ENCODE results near the gene TLR8.

Gene TLR8

DNA sequence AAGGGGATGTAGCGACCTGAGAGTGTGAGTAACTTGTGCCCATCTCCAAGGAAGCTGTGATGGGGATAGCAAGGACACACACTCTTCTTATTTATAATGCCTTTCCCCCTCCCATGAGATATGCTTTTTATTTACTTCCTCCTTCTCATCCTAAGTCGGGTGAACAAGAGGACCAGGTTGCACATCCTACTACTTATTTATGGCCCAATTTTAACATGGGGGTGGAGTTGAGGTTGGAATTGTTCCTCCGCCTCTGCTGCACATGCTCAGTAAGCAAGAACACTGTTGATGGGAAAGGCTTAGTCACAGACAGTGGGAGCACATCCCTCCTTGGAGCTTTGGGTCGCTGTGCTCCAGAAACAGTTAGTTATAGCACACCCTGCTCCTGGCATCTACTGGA is 15.2 kb upstream of the TLR8 start:
- H3F3A ChIP-seq (ENCODE audit: control insufficient read depth, insufficient read depth), result peaks cover 3% of the 10 kb centered on the region; the same call in 1 of the 2 replicates
- H3K9me2 ChIP-seq (replicated peaks; ENCODE audit: control insufficient read depth, low read length), result no peaks in the 10 kb centered on the region
- peaks cover 51% of the 10 kb centered on the region for H3K4me1 ChIP-seq (ENCODE audit: control insufficient read depth, low read length)
- peak overlapping the region; percentile 84 for H3K27ac ChIP-seq (ENCODE audit: low read depth, low read length)
- peak overlapping the region; percentile 67 for H3K4me2 ChIP-seq (ENCODE audit: low read length)
- no peak for TF ChIP-seq EZH2phosphoT487 (IDR thresholded peaks at IDR 0.05; ENCODE audit: borderline replicate concordance, low read length)
- TF ChIP-seq, protein P1, sequence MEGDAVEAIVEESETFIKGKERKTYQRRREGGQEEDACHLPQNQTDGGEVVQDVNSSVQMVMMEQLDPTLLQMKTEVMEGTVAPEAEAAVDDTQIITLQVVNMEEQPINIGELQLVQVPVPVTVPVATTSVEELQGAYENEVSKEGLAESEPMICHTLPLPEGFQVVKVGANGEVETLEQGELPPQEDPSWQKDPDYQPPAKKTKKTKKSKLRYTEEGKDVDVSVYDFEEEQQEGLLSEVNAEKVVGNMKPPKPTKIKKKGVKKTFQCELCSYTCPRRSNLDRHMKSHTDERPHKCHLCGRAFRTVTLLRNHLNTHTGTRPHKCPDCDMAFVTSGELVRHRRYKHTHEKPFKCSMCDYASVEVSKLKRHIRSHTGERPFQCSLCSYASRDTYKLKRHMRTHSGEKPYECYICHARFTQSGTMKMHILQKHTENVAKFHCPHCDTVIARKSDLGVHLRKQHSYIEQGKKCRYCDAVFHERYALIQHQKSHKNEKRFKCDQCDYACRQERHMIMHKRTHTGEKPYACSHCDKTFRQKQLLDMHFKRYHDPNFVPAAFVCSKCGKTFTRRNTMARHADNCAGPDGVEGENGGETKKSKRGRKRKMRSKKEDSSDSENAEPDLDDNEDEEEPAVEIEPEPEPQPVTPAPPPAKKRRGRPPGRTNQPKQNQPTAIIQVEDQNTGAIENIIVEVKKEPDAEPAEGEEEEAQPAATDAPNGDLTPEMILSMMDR (IDR thresholded peaks at IDR 0.05; ENCODE audit: low read depth, low read length, poor library complexity, severe bottlenecking), result no peak
- no peaks in the 10 kb centered on the region for H3K27me3 ChIP-seq (ENCODE audit: control insufficient read depth, low read length)
- H4K20me1 ChIP-seq (ENCODE audit: control insufficient read depth, insufficient read depth, low read depth, low read length), result no peaks in the 10 kb centered on the region
- H3K36me3 ChIP-seq (ENCODE audit: control insufficient read depth, low read length), result peaks cover 11% of the 10 kb centered on the region
- no peaks in the 10 kb centered on the region for H3K9me3 ChIP-seq (ENCODE audit: control insufficient read depth, insufficient read depth, low read length)
- no peaks in the 10 kb centered on the region for H3K79me2 ChIP-seq (ENCODE audit: control insufficient read depth, low read length)
- peak overlapping the region; percentile 59 for H3K4me3 ChIP-seq (ENCODE audit: low read length)

DNA sequence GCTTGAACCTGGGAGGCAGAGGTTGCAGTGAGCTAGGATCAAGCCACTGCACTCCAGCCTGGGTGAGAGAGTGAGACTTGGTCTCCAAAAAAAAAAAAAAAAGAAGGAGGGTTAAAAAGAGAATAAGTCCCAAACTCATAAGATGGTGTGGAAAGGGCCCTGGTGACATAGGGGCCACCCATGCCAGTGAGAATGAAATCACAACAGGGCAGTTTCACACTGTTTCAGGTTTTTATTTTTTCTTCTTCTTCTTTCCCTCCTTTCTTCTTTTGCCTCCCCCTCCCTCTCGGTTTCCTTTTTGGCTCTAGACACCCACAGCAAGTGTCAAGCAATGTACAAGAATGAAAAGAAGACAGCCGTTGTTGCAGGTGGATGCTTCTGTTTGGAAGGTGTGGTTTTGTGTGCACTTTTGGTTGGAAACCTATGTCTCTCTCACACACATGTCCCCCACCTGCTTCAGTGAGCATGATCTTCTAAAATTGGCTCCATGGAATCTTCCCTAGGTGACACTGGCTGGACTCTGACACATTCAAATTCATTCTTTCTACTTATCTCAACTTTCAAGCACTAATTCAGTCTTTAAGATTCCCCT is 14.4 kb upstream of the TLR8 start:
- H3F3A ChIP-seq (ENCODE audit: control insufficient read depth, insufficient read depth), result peaks cover 3% of the 10 kb centered on the region; the same call in 1 of the 2 replicates

DNA sequence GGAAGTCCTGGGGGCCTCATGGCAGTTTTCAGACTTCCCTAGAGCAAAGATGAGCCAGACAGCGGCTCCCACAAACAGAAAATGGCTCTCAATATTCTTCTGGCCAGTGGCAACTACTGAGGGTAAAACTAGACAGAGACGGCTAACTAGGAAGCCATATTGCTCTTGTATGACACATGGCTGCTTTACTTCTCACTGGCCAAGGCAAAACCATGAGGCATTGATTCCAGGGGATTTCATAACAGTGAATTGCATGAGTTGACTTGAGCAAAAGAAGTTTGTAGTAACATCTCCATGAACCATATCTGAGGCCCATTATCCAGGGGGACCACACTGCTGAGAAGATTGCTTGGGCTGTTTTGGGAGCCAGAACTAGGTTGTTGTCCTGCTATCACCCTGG is 13.7 kb upstream of the TLR8 start:
- peaks cover 51% of the 10 kb centered on the region for H3K4me1 ChIP-seq (ENCODE audit: control insufficient read depth, low read length)
- H3K27ac ChIP-seq (ENCODE audit: low read depth, low read length), result peak overlapping the region; percentile 84
- H3K9me2 ChIP-seq (replicated peaks; ENCODE audit: control insufficient read depth, low read length), result no peaks in the 10 kb centered on the region
- TF ChIP-seq, protein P1 (IDR thresholded peaks at IDR 0.05; ENCODE audit: low read depth, low read length, poor library complexity, severe bottlenecking), result no peak
- no peak for TF ChIP-seq EZH2phosphoT487 (IDR thresholded peaks at IDR 0.05; ENCODE audit: borderline replicate concordance, low read length)
- no peaks in the 10 kb centered on the region for H4K20me1 ChIP-seq (ENCODE audit: control insufficient read depth, insufficient read depth, low read depth, low read length)
- H3K36me3 ChIP-seq (ENCODE audit: control insufficient read depth, low read length), result peaks cover 11% of the 10 kb centered on the region
- H3K4me2 ChIP-seq (ENCODE audit: low read length), result peak overlapping the region; percentile 67
- no peaks in the 10 kb centered on the region for H3K9me3 ChIP-seq (ENCODE audit: control insufficient read depth, insufficient read depth, low read length)
- no peaks in the 10 kb centered on the region for H3K79me2 ChIP-seq (ENCODE audit: control insufficient read depth, low read length)
- H3K27me3 ChIP-seq (ENCODE audit: control insufficient read depth, low read length), result no peaks in the 10 kb centered on the region
- peaks cover 3% of the 10 kb centered on the region; the same call in 1 of the 2 replicates for H3F3A ChIP-seq (ENCODE audit: control insufficient read depth, insufficient read depth)
- peak overlapping the region; percentile 6 for H3K4me3 ChIP-seq (ENCODE audit: low read length)

More for the DNA sequence above, 14.4 kb upstream of the TLR8 start:
- H3K27me3 ChIP-seq (ENCODE audit: control insufficient read depth, low read length), result no peaks in the 10 kb centered on the region
- peaks cover 11% of the 10 kb centered on the region for H3K36me3 ChIP-seq (ENCODE audit: control insufficient read depth, low read length)
- peak overlapping the region; percentile 67 for H3K4me2 ChIP-seq (ENCODE audit: low read length)
- no peaks in the 10 kb centered on the region for H3K9me2 ChIP-seq (replicated peaks; ENCODE audit: control insufficient read depth, low read length)
- peak overlapping the region; percentile 84 for H3K27ac ChIP-seq (ENCODE audit: low read depth, low read length)
- H3K79me2 ChIP-seq (ENCODE audit: control insufficient read depth, low read length), result no peaks in the 10 kb centered on the region
- no peak for TF ChIP-seq EZH2phosphoT487 (IDR thresholded peaks at IDR 0.05; ENCODE audit: borderline replicate concordance, low read length)
- TF ChIP-seq, protein P1 (IDR thresholded peaks at IDR 0.05; ENCODE audit: low read depth, low read length, poor library complexity, severe bottlenecking), result no peak
- no peaks in the 10 kb centered on the region for H4K20me1 ChIP-seq (ENCODE audit: control insufficient read depth, insufficient read depth, low read depth, low read length)
- no peaks in the 10 kb centered on the region for H3K9me3 ChIP-seq (ENCODE audit: control insufficient read depth, insufficient read depth, low read length)
- H3K4me3 ChIP-seq (ENCODE audit: low read length), result peak overlapping the region; percentile 6
- H3K4me1 ChIP-seq (ENCODE audit: control insufficient read depth, low read length), result peaks cover 51% of the 10 kb centered on the region
